HG02678 (cell line): Measurements from ENCODE around the gene MED12L.

Source experiments
- ATAC-seq: cut with Tn5 transposase; IDR thresholded peaks from one replicate; pipeline ENCODE4 v1.9.1; 2021; ENCODE audit warnings: mild to moderate bottlenecking, moderate library complexity; ENCODE audit not compliant: unreplicated experiment

MED12L gene

DNA sequence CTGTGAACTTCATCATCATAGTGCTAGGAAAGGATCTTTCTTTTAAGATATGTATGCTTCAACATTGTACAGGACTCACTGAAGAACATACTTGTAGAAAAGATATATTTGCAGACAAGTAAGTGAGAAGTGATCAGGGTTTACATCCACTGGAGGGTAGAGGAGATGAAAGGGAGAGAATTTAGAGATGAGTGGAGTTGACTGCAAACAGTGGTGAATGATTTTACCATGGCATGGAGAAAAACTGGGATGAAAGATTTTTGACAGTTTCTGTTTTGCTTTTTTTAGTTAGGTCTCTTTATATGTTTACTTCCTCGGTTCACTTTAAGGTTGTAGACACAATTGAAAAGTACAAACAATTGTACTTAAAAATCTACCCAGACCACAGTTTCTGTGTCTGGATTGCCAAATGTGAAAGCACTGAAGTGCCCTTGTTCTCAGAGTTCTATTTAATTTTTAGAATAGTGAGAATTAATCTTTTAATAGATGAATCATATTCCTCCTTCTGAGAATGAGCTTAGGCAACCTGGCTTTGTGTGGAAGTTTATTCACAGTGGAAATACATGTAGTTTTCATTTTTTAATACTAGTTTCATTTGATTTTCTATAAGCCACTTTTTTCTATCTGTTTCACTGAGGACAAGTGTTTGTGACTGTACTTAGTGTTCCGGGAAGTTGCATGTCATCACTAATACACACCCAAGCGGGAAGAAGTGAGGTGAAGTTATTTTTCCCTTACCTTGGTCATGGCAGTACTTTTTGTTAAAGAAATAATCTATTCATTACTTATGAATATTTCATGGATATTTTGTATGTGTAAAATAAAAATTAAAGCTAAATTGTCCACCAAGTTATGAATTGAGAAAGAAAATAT, 119.3 kb downstream of the MED12L start:
- ATAC-seq = no peak

DNA sequence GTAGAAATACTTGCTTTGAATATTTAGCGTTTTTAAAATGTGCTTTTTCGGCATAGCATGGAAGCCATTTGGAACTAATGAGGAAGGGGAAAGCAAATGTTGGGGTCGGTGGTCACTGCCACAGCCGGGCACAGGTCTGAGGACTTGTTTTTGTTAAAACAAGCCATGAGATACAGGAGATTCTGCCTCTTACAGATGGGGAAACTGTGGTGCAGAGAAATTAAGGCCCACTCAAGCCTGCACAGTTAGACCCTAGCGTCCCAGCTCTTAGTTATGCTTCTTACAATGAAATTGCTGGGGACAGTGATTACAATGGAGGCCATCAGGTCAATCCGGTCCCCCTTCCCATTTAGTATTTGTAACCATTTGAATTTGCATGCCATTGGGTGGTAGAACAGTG, 120.0 kb downstream of the MED12L start:
- ATAC-seq = no peak

DNA sequence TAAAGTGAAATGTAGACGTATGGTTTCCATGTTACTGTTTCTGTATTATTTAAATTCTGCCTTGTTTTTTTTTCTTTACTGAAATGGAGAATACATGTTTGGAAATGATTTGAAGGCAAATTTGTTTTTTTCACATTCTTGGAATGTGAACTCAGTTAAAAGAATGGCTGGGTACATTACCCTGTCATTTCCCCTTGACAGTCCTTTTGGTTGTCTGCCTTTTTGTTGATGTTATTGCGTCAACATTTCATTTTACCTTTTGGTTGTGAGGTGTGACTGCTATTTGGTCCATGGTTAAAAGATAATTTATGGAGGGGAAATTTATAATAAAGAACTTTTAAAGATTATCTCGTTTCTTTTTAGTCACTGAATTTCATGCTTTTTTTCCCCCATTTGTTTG, 120.7 kb downstream of the MED12L start:
- no peak for ATAC-seq

DNA sequence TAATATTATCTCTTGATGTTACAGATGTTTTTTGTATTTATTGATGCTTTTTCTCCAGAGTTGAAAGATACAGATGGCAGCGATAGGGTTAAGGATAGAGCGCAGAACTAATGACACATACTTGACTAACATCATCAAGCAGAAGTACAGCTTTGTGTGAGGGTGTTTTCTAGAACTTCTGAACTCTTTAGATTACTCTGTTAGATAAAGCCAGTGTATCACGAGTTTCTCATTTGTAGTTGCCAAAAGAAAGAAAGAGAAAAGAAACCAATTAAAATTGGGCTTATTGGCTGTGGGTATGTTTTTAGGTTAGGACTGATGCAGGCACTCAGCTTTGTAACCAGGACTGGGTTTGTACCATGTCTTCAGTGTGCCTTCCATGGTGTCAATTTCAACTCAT, 124.2 kb downstream of the MED12L start:
- no peak for ATAC-seq

DNA sequence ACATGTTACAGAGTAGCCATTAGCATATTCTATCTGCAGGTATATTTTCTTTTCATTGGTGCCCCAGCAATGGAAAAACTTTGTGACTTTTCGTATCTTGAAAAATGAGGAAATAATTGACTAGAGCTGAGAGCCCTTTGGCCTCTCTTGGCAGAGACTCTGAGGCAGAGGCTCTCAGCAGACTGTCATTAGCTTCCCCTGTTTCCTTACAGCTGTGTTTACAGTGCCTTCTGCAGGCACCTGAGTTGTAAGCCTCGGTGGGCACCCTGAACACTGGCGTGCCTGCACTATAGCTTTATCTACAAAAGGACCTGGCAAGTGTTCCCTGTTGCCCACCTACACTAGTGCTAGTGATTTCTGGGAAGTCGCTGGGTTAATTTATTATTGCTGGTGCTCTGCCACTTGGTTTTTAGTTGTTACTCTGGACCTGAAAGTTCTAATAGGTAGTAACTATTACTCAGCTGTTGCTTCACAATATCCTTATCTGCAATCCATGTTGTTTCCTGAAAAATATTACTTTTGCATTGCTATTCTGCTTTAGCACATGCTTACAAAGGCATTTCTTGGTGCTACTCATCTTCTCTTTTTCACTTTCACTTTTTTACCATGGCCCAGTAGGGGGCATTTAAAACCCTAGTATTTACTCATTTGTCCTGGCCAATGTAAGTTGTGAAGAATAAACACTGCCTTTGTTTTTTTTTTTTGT, 125.4 kb downstream of the MED12L start:
- ATAC-seq = peak; percentile 85

DNA sequence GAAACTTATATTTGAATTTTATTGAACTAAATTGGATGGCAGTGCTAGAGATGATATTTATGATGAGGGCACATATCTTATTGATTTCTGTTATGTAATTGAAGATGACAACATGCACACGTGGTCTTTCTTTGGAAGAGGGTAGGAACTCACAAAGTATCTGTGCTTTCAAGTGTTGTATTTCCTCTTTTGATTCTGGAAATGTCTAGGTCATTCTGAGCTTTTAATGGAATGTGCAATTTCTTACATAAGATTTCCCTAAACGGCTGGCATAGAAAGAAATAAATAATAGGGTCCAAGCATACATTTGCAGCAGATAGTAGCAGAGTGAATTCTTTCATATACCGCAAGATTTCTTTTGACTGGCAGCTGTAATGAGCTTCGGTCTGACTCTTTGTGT, 127.7 kb downstream of the MED12L start:
- ATAC-seq = no peak

DNA sequence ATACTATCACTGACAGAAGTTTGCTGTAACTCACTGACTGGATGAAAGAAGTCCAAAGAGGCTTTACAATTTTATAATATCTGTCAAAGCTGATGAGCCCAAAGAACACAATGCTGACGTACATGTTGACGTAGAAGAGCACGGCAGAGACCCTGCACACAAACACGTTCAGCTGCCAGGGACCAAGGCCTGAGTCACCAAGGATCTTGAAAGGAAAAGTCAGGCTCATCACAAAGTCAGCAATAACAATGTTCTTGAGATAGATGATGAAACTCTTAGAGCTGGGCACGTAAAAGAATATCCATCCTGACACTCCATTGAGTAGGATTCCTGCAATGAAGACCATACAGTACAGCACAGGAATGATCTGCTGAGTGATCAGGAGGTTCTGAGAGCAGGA, 128.4 kb downstream of the MED12L start:
- no peak for ATAC-seq

DNA sequence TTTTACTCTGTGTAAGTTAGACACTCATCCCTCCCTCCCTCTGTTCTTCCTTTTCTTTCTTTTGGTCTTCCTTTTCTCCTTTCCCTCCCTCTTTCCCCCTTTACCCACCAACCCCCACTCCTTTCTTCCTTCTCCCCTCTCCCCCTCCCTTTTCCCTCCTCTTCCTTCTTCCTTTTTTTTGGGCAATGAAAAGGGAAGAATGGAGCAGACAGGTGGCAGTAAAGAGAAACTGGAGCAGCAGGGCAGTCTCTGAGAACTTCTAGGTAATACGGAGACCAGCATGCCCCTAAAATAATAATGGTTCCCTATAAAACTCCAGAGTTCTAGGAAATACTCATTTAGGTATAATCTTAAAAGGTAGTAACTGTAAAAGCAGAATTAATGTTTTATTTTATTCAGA, 129.0 kb downstream of the MED12L start:
- ATAC-seq = no peak

DNA sequence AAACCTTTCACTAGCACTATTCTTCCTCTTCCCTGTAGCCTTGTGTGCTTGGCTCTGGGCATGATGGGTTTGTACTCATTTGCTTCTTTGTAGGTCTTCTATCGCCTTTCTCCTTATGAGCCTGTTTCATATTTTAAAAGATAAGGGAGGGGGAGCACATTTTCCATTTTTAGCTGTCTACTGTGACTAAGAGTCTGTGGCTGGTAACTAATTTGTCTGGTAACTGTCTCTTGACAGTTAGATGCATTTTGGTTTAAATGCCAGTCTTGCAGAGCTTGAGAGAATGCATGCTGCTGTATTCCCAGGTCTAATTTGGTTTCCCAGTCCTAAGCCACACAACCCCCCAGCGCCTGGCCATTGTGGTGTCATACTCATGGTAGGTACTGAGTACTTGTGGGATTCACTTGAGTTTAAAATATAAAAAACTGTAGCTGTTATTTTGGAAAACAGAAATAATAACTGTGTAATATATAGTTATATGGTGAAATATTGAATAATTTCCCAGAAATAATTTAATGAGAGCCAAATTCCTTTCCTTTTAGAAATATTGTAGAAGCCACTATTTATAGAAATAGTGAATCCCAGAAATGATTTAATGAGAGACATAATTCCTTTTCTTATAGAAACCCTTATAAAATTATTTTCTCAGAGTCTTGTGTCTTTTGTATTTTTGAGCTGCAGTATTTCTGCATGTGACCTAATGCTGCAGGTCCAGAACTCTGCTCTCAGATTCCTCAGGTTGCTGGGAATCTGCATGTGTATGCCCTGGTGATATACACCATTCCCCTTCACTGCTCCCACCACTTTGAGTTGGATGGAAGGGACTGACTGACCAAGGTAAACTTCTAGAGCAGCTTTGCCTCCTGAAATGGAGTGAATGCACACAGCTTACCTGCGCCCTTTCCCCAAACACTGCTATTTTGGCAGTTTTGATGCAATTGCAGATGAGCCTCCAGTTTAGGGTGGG, 131.5 kb downstream of the MED12L start:
- no peak for ATAC-seq

DNA sequence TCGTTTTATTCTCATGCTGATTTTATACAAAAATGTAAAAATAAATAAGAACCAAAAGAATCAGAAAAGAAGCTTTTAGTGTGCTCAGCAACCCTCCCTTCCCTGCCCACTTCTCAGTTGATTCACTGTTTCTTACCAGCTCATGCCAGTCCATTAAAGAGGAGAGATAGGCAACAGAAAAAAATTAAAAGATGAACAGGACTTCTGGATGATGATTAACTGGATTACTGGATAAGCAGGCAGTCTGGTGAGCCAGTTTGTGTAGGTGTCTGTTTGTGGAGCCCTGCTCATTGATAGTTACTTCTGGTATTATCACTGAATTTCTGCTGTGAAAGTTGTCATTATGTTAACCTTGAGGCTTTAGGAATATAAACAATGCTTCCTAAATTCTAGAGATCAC, 132.7 kb downstream of the MED12L start:
- ATAC-seq = no peak

DNA sequence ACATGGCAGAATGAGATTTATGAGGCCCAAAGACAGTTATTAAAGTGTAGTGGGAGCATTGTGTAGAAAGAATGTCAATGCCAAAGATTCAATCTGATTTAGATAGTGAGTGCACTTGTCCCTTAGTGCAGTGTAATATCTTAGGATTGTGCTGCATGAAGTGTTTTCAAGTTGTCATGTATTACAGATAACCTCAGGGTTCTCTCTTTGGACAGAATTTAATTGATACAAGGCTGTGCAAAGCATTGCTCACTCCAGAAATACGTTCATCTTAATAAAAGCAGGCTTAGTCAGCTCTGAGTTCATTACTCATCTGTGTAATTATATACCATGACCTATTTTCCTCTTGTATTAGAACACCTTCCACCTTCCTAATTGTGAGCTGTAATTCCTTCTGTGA, 133.6 kb downstream of the MED12L start:
- no peak for ATAC-seq

DNA sequence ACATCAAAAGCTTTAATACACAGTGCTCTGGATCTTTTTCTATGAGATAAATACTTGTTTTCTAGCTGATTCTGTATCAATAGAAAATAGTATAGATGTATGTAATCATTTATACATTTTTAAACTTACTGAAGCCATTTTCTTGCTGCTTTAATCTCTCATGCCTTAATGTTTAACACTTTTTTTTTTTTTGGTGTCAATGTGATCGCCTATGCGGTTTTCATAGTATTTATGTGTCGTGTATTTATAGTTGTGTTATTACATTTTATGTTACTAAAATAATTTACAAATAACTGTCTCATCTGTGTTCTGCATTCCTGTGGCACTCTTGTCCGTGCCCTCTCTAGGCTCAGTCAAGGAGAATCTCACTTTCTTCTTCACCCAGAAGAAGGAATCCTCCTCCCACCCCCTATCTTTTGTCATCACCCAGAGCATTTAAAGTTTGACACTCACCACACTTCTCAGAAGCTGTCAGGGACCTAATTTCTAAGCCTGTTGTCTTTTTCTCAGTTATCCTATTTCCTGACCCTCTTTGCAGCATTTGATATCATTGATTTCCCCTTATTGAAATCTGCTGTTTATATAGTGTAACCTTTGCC, 138.9 kb downstream of the MED12L start:
- no peak for ATAC-seq

DNA sequence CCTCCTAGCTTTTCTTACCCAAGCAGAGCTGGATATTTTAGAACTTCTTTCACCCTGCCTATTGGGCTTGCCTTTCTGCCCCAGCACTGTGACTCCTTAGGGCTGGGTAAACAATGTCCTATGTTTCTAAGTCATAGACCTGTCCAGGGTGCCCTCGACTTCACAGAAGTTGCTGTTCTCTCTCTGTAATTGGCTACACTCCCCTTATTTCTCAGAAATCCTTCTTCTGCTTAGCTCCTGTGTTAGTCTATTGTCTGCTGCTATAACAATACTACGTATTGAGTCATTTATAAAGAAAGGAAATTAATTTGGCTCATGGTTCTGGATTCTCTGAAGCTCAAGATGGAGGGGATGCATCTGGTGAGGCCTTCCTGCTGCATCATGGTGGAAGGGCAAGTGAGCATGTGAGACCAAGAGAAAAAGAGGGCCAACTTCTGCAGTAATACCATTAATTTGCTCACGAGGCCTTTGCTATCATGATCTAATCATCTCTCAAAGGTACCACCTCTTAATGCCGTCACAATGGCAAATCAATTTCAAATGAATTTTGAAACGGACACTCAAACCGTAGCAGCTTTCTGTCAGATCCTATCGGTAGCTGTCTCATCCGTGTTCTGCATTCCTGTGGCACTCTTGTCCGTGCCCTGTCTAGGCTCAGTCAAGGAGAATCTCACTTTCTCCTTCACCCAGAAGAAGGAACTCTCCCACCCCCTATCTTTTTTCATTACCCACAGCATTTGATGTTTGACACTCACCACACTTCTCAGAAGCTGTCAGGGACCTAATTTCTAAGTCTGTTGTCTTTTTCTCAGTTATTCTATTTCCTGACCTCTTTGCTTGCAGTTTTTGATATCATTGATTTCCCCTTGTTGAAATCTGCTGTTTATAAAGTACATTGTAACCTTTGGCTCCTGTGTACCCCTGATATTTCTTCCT, 139.8 kb downstream of the MED12L start:
- no peak for ATAC-seq

DNA sequence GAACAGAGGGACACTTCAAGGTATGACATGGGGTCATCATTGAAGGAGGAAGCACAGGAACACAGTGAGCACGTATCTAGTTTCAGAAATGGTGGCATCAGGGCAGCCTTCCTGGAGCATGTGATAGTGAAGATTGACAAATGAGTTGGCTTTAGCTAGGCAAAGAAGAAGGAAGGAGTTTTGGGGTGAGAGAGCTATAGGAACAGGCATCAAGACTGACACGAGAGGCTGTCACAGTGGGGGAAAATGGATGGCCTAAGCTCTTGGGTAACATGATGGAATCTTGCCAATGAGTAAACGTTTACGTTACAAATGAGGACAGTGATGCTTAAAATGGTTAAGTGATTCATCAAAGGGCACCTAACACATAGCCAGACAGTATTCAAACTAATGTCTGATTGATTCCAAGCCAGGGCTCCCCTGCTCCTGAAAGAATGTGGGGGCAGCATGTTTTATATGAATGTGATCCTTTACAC, 140.7 kb downstream of the MED12L start:
- no peak for ATAC-seq

DNA sequence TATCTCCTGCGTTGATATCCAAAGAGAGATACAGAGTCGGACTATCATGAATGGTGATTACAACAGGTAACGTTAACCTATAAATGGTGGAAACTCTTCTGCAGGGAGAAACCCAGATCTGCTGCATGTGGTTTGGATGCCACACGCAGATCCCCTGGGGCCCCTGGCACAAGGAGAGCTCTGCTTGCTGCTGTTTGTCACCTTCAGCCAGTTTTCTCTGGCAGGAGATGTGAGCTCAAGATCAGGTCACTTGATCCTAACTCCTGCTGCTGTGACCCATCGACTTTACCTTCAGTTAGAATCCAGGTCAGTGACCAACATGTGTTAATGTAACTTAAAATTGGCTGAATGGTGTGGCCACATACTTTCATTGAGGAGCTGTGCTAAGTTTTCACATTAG, 141.4 kb downstream of the MED12L start:
- no peak for ATAC-seq

DNA sequence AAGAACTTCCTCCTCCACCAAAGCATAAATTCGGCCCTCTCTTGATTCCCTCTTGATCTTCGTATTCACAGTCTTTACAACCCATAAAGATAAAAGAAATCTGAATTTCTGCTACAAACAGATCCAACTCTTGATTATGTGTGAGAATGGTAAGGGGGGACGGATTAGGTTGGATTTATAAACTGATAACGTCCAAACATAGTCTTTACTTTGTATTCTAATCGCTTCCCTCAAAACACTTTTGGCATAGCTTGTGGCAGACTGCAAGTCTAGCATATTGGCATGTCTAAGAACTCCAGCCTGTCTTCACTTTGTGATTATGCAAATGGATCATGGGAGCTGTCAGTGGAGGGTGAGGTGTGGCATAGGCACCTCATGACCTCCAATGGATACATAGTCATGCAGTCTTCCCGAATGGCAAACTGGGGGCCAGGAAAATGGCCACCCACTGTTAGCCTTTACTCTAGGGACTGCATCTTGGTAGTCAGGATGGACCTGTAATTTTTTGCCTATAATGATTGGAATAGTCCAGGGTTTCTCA, 141.9 kb downstream of the MED12L start:
- peak; percentile 31 for ATAC-seq

DNA sequence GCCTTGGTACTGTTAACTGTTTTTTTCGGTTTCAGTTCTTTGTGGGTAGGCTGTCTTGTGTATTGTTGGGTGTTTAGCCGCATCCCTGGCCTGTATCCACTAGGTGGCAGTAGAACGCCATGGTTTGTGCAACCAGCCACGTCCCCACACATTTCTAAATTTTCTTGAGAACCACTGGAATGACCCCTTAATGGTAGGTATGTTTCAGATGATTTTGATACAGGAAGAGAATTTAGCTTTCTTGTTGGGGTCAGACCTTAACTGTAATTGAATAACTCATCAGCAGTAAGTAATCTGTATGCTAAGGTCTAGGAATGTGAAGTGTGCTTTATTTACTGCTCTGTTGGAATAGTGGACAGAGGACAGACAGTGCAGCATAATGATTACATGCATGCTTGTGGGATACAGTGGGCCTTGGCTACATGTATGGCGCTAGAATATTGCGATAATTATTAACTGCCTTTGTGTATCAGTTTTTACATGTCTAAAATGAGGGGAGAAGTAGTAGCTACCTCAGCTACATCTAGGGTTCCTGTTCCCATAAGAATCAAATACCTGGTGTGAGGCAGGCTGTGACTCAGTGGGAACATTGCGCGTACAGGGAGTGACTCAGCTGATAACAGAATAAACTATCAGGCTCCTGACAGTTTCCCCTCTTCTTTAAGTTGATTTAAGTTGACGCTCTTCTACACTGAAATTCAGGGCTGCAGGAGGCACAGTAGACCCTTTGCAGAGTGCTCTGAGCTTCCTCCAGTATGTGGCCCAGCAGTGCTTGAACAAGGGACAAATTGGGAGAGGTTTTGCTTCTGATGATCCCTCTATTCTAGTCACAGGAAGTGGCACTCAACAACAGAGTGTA, 142.6 kb downstream of the MED12L start:
- peak; percentile 85 for ATAC-seq

DNA sequence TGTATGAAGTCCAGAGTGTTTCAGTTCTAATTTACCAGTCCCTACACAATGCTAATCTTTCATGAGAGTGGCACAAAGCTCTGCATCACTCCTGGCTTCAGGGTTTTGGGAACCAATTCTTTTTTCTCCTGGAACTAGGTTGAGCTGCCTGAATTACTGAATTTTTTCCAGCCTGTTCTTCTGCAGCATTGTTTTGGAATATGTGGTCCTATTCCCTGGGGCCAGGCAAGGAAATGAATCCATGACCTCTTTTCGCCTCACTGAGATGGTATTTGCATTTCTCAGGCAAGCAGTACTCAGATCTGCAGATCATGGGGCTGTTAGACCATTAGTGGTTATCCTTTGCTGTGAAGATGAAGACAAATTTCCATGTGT, 143.2 kb downstream of the MED12L start:
- ATAC-seq = no peak
